Ectodermal cell (in vitro differentiated cells): Measurements from ENCODE around the gene CCM2.
"Not testable (repeated sequence)": the region's sequence is repeated elsewhere in the genome, so short reads cannot be mapped to it uniquely, and the experiment has no call there.

Experiments used
- H3K27ac ChIP-seq: 2 replicates; pipeline ENCODE4 v1.7.0; 2013; ENCODE audit warnings: mild to moderate bottlenecking, low read depth, low read length; ENCODE audit not compliant: insufficient read depth, poor library complexity, severe bottlenecking
- H3K27me3 ChIP-seq: 2 replicates; pipeline ENCODE4 v1.7.0; 2013; ENCODE audit warnings: mild to moderate bottlenecking, low read length; ENCODE audit not compliant: insufficient read depth, control insufficient read depth, poor library complexity, severe bottlenecking
- H3K36me3 ChIP-seq: one replicate; pipeline ENCODE4 v1.7.0; 2013; ENCODE audit warnings: low read length; ENCODE audit not compliant: control insufficient read depth, insufficient read depth
- H3K4me1 ChIP-seq: one replicate; pipeline ENCODE4 v1.7.0; 2013; ENCODE audit warnings: low read length; ENCODE audit not compliant: control insufficient read depth, insufficient read depth
- H3K4me3 ChIP-seq: 2 replicates; pipeline ENCODE4 v1.7.0; 2013; ENCODE audit warnings: low read depth, low read length, control low read depth; ENCODE audit not compliant: insufficient read depth
- H3K9me3 ChIP-seq: 2 replicates; pipeline ENCODE4 v1.7.0; 2013; ENCODE audit warnings: mild to moderate bottlenecking, low read length, moderate library complexity; ENCODE audit not compliant: control insufficient read depth
- WGBS, 2 experiments: methylation state at CpG; one replicate each; pipeline ENCODE4 v1.1.7; 2013; ENCODE audit warnings: missing lambda C conversion rate in 2 of 2; 5-methylcytosine and 5-hydroxymethylcytosine counted together

CCM2 gene

DNA sequence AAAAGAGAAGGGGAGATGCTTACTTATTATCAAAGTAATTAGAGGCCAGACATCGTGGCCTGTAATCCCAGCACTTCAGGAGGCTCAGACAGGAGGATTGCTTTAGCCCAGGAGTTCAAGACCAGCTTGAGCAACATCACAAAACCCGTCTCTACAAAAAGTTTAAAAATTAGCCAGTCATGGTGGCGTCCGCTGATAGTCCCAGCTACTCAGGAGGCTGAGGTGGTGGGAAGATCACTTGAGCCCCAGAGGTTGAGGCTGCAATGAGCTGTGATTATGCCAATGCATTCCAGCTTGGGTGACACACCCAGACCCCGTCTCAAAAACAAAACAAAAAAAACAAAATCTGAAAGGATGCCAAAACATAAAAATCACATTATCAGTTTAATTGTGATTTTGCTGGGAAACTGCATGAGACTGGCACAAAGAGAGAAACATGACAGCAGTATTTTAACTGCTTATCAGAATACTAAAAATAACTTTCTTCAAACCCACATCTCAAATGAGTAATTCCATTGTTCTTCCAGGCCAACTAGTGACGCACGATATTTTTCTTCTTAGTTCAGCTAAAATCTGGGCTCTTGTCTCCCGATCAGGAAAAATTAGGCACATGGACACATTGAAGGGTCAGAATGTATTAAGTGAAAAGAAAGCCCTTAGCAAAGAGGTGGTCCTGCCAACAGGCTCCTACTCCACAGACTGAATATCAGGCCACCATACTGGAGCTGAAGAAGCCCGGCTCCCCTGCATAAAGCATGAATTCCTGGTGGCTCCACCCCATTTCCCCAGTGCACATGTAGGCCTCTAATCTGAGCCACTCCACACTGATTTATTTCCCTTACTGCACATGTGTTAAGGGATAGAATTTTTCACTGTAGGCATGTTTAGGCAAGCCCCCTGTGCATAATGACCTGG lies 9.6 kb upstream of the CCM2 start:
- Histone ChIP-seq H3K27me3 (no peaks in the 10 kb centered on the region), H3K9me3 (no peaks in the 10 kb centered on the region), H3K27ac (no peak overlapping the region), H3K4me1 (peaks cover 2% of the 10 kb centered on the region), H3K36me3 (peaks cover under 1% of the 10 kb centered on the region), H3K4me3 (no peak overlapping the region)
- WGBS, 2 experiments: 96 to 97% methylated on average over 9 of the region's 9 CpGs

DNA sequence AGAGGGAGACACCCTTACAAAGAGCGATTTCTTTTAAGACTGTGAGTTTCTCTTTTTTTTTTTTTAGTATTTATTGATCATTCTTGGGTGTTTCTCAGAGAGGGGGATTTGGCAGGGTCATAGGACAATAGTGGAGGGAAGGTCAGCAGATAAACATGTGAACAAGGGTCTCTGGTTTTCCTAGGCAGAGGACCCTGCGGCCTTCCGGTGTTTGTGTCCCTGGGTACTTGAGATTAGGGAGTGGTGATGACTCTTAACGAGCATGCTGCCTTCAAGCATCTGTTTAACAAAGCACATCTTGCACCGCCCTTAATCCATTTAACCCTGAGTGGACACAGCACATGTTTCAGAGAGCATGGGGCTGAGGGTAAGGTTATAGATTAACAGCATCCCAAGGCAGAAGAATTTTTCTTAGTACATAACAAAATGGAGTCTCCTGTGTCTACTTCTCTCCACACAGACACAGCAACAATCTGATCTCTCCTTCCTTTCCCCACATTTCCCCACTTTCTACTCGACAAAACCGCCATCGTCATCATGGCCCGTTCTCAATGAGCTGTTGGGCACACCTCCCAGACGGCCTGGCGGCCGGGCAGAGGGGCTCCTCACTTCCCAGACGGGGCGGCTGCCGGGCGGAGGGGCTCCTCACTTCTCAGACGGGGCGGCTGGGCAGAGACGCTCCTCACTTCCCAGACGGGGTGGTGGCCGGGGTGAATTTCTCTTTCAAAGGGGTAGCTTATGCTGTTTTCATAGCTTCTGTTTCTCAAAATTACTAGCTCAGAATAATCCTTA lies 7.8 kb upstream of the CCM2 start:
- not testable (repeated sequence) for H3K27me3 ChIP-seq, H3K4me3 ChIP-seq, H3K4me1 ChIP-seq, H3K36me3 ChIP-seq, H3K27ac ChIP-seq, H3K9me3 ChIP-seq
- WGBS, 2 experiments: 89 to 93% methylated on average over 18 to 19 of the region's 21 CpGs

- no peaks in the 10 kb centered on the region for H3K4me1 ChIP-seq
- no peaks in the 10 kb centered on the region for H3K36me3 ChIP-seq
- 92 to 93% methylated on average over 5 of the region's 5 CpGs for WGBS, 2 experiments
- H3K9me3 ChIP-seq: no peaks in the 10 kb centered on the region
- H3K4me3 ChIP-seq: no peak overlapping the region
- no peak overlapping the region for H3K27ac ChIP-seq
- H3K27me3 ChIP-seq: no peaks in the 10 kb centered on the region
Measured at GRCh38 chr7:44994877-44995554, 5.0 kb upstream of the CCM2 start.

DNA sequence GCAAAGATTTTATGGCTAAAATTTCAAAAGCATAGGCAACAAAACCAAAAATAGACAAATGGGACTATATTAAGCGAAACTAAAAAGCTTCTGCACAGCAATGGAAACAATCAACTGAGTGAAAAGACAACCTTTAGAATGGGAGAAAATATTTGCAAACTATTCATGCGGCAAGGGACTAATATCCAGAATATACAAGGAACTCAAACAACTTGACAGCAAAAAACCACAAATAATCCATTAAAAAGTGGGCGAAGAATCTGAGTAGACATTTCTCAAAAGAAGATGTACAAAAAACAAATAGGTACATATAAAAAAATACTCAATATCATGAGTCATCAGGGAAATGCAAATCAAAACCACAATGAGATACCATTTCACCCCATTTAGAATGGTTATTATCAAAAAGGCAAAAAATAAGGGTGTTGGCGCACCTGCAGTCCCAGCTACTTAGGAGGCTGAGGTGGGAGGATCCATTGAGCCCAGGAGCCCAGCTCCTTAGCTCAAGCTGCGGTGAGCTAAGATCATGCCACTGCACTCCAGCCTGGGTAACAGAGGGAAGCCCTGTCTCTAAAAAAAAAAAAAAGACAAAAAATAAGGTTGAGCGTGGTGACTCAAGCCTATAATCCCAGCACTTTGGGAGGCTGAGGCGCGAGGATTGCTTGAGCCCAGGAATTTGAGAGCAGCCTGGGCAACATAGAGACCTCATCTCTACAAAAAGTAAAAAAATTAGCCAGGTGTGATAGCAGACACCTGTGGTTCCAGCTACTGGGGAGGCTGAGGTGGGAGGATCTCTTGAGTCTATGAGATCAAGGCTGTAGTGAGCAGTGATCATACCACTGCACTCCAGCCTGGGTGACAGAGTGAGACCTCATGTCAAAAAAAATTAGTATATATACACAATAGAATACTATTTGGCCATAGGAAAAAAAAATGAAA lies 4.2 kb upstream of the CCM2 start:
- WGBS, 2 experiments: 86 to 90% methylated on average over 7 to 8 of the region's 8 CpGs

GRCh38 chr7:44998153-44998871 lies 1.7 kb upstream of the CCM2 start:
- no peak overlapping the region for H3K4me3 ChIP-seq
- 94 to 95% methylated on average over 4 of the region's 4 CpGs for WGBS, 2 experiments
- no peaks in the 10 kb centered on the region for H3K27me3 ChIP-seq
- no peaks in the 10 kb centered on the region for H3K9me3 ChIP-seq
- H3K36me3 ChIP-seq: no peaks in the 10 kb centered on the region
- no peak overlapping the region for H3K27ac ChIP-seq
- H3K4me1 ChIP-seq: peaks cover 9% of the 10 kb centered on the region

More for the DNA sequence above, 4.2 kb upstream of the CCM2 start:
- H3K9me3 ChIP-seq: no peaks in the 10 kb centered on the region
- no peaks in the 10 kb centered on the region for H3K27me3 ChIP-seq
- H3K4me1 ChIP-seq: no peaks in the 10 kb centered on the region
- no peak overlapping the region for H3K4me3 ChIP-seq
- H3K36me3 ChIP-seq: no peaks in the 10 kb centered on the region
- H3K27ac ChIP-seq: no peak overlapping the region

- H3K36me3 ChIP-seq: no peaks in the 10 kb centered on the region
- H3K4me1 ChIP-seq: peaks cover 9% of the 10 kb centered on the region
- no peaks in the 10 kb centered on the region for H3K9me3 ChIP-seq
- no peaks in the 10 kb centered on the region for H3K27me3 ChIP-seq
- WGBS, 2 experiments: 1% methylated on average over 66 of the region's 66 CpGs
- H3K27ac ChIP-seq: peak overlapping the region; percentile 76
- H3K4me3 ChIP-seq: peak overlapping the region; percentile 90
Measured at GRCh38 chr7:44999245-45000092, 532 bp upstream of the CCM2 start.

DNA sequence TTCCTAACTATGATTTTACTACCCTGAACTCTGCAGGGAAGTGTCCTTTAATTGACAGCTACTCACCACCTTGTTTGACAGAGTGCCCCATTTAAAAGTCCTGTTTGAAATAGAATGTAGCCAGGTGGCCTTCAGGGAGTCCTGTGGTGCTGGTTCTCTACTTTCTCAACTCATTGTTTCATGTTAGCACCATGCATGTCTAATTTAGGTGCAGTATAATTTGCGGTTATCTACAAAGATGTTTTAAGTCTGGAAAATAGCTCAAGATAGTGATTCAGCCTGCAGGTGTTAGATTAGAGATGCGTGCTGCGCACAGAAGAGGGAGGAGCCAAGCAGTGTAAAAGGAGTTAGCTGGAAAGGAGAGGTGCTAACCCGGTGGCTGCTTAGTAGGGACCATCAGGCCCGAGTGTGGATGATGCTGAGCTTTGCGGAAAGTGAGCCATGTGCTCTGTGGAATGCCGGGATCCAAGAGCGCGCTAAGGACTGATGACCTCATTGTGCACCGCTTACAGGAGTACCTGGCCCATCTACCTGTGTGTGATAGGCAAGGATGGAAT lies 1.2 kb downstream of the CCM2 start:
- Histone ChIP-seq H3K27me3 (no peaks in the 10 kb centered on the region), H3K9me3 (no peaks in the 10 kb centered on the region), H3K27ac (no peak overlapping the region), H3K36me3 (no peaks in the 10 kb centered on the region), H3K4me3 (peak overlapping the region; percentile 90), H3K4me1 (peaks cover 9% of the 10 kb centered on the region)
- WGBS, 2 experiments: 58 to 64% methylated on average over 10 of the region's 10 CpGs

GRCh38 chr7:45001826-45002225 lies 1.8 kb downstream of the CCM2 start:
- no peak overlapping the region for H3K27ac ChIP-seq
- WGBS, 2 experiments: 89 to 98% methylated on average over 2 of the region's 2 CpGs
- H3K27me3 ChIP-seq: no peaks in the 10 kb centered on the region
- no peaks in the 10 kb centered on the region for H3K36me3 ChIP-seq
- no peaks in the 10 kb centered on the region for H3K9me3 ChIP-seq
- peaks cover 9% of the 10 kb centered on the region for H3K4me1 ChIP-seq
- H3K4me3 ChIP-seq: no peak overlapping the region
